Colon (tissue), 2 donors: ENCODE results near the gene TLX2.

Source experiments
- FAIRE-seq: peaks from 2 replicates; lab custom pipeline; 2012; peaks lifted over from hg19 to GRCh38; lab: Jason Lieb, UNC
- donor health status: control.
- donor health status: control.

TLX2 gene

GRCh38 chr2:74511104-74511989, 2.9 kb upstream of the TLX2 start:
- no peak for FAIRE-seq

DNA sequence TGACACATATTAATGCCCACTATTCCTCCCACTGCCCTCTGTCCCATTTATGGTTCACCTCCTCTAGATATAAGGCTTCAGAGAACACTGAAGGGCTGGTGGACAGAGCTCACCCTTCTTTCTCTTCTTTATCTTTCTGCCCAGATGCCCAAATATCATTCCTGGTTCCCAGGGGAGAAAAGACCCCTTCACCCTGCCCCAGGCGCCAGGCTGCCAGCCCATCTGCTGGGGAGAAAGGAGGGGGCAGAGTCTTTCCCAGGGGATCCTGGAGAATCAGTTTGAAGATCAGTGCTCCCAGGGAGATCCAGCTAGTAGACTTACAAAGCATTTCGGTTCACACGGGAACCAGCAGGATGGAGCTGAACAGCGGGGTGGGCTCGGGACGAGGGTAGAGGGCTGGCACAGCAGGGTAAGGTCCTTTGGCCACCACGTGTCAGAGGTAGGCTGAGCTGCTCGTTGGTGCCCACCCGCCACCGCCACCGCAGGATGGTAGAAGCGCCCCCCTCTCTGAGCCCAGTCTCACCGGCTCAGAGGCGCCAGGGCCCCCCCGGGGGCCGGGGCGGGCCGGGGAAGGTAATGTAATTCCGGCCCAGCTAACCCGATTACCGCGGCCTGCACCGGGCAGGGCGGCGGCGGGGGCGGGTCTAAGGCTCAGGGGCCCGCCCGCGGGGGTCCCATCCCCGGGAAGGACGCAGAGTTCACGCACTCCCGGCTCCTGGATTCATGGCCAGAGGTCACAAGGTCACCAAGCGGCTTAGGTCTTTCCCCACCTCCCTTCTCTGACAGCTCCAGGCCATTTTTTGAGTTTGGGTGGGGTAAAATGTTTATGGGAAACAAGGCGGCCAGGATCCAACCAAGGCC, 1.3 kb upstream of the TLX2 start:
- no peak for FAIRE-seq

GRCh38 chr2:74513605-74514367, 464 bp upstream of the TLX2 start:
- no peak for FAIRE-seq

- no peak for FAIRE-seq
Observed at GRCh38 chr2:74515271-74515980, 1.2 kb downstream of the TLX2 start.

GRCh38 chr2:74515981-74516633, 1.9 kb downstream of the TLX2 start:
- FAIRE-seq = no peak

DNA sequence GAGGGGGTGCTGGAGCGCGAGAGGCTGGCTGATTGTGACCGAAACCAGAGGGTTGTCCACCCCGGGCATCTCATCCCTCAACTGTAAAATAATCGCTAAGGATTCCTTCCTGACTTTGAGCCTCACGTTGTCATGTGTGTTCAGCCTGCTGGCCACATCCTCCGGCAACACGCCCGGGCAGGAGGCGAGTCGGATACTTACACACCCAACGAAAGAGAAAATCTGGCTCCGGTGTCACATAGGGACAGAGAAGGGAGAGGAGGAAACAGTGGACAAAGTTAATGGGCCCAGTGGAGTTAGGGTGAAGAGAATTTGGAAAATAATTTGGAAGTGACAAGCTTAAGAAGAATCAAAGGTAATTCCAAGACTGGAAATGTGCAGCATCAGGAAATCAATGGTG, 2.4 kb downstream of the TLX2 start:
- no peak for FAIRE-seq

- no peak for FAIRE-seq
Observed at GRCh38 chr2:74522516-74522915, 8.3 kb downstream of the TLX2 start.

DNA sequence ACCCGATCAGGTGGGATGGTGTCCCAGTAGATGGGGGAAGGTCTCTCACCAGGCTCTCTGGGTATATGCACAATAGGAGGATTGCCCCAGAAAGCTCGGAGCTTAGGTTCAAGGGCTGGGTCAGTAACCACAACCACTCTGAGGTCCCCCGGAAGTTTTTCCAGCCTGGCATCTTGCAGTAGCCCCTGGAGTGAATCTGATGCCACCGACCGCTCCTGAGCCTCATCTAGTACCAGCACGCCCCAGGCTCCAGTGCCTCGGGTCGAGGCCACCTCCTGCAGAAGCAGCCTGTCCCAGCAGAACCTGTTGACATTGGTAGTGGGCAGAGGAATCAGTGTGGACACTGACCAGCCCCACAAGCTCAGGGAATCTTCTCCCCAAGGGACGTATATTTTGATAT, 9.8 kb downstream of the TLX2 start:
- FAIRE-seq = no peak

DNA sequence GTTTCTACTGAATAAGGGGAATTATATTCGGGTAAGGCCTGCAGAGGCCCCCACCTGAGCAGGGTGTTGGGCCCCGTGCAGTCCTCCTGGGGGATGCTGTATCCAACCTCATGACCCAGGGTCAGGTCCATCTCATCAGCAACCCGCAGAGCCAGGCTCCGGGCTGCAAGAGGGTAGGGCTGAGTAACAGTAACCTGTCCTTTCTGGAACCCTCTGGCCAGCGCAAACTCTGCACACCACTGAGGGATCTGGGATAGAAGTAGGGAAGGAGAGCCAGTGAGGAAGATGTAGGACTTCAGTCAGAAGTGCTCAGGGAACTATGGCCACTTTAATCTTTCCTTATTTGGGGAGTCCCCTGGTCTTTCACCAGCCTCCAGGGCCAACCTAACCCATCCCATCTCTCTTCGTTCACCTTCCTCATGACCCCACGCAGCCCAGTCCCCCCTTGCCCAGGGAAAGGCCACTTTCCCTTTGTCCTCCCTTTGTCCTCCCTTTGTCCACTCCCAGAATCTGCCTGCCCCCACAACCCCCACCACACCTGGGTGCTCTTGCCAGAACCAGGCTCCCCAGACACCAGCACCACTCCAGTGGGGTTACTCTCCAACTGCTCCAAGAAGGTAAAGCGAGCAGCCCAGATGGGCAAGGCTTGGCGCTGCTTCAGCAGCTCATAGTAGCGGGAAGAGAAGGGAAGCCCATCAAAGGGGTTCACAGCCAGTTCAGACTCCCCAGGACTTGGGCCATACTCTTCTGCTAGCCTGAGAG, 10.9 kb downstream of the TLX2 start:
- FAIRE-seq = no peak

DNA sequence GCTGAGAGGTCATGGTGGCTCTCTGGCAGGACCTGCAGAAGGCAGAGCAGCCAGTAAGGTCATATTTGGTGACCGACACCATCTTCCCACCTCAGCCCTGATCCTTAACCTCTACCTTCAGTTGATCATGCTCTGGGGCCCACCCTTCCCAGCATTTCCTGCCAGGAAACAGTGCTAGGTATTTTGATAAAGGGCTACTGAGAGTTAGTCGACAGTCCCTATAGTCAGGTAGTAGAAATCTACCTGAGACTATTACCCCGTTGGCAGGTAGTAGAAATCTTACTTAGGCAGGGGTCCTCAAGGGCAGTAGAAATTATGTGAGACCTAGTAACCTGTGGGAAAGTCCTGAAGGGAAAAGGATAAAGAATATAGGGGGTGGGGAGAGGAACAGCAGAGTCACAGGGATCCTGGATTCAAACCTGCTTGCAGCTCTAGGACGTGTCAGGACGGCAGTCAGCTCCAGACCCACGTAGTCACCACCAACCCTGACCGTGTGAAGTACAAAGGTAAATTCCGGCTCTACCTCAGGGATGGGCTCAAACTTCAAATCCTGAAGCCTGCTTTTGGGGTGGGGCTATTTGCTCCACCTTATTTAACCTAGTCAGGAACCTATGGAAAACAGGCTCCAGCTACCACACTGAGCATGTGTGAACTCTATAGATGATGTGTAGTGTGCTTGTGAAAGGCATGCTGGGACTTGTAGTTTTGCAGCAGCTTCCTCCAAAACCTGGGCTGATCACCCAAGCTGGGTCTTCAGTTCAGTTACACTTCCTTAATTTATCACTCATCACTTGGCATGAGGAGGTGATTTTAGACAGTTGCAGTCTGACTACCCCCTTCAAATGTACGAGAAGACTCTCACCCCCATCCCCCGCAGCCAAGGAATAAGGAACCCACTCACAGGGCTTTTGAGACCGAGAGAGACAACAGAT, 11.7 kb downstream of the TLX2 start, which contains the start of gene DQX1:
Gene DQX1, minus strand, starts transcription at position 515 of the 932 bp plus-strand sequence. Its CDS starts 502 bp downstream, at position 13.
- no peak for FAIRE-seq

- no peak for FAIRE-seq
Observed at GRCh38 chr2:74526649-74527230, 12.5 kb downstream of the TLX2 start.

- no peak for FAIRE-seq
Observed at GRCh38 chr2:74527741-74528140, 13.5 kb downstream of the TLX2 start.

DNA sequence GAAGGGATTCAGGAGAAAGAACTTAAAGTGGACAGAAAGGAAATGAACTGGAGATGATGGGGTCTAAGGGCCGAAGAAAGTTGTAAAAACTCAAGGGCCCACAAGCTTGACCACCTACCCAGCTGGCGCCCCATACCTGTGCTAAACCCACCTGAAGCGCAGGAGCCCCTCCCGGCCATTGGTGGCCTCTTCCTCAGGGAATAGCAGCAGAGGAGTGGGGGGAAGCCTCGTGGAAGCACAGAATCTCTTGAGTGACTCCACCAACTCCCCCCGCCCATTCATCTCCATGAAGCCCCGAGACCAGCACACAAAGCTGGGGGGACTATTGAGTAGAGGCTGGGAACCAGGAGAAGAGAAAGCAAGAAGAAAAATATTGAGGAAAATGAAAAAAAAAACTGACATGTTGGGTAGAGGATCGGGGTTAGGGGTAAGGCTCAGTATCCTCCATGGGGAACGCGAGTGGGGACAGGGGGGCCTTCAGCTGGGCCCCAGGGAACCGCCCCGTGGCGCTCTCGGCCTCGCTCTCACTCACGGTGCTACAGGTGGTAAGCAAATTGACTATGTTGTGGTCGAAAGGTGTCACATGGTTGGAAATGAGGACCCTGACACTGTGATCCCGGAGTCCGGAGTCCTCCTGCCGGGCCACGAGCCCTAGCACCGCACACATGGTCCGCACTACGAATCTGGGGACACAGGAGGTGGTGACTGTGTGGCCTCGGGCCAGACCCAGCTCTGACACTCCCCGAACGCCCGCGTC, 14.5 kb downstream of the TLX2 start:
- FAIRE-seq = no peak

DNA sequence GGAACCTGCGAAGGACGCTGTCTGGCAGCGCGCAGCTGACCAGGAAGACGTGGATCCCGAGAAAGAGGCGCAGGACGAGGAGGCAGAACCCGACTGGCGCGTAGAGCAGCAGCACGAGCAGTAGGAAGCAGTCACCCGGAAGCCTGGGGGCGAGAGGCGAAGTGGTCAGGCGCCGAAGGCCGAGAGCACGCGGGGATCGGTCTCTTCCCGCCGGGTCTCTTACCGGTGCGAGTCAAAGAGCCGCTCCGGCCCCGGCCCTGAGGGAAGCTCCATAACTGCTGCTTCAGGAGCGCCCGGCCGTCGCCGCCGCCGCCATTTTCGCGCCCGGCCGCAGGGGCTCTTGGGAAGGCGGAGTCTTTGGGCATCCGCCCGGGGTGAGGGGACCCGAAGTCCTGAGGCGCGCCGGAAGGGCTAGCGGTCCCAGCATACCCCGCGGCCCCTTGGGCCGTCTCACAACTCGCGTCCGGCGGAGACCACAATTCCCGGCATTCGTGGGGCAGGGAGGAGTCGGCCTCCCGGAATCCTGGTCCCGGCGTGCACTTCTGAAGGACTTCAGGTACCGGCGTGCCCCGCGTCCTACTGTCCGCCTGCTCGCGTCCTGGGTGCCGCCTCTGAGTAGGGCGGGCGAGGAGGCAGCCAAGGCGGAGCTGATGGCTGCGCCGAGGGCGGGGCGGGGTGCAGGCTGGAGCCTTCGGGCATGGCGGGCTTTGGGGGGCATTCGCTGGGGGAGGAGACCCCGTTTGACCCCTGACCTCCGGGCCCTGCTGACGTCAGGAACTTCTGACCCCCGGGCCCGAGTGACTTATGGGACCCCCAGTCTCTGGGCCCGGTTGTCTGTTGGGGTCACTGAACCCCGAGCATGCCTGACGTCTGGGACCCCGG, 15.3 kb downstream of the TLX2 start, which contains the start of the genes AUP1 and HTRA2:
Gene AUP1, minus strand, starts transcription at position 350 of the 882 bp plus-strand sequence. Its CDS starts 77 bp downstream, at position 273.
Gene HTRA2, plus strand, starts transcription at position 577 of the 882 bp plus-strand sequence. Its CDS starts 74 bp downstream, at position 651.
- no peak for FAIRE-seq

- no peak for FAIRE-seq
Observed at GRCh38 chr2:74530239-74531187, 16.3 kb downstream of the TLX2 start.
